NCI-H2029 treated with DMSO at 0.1 percent for 48 hours (cell line): Measurements from ENCODE around the gene PJA2.

ENCODE experiments used
- DNase-seq: peaks from one replicate; lab custom pipeline; 2025; lab: John Stamatoyannopoulos, UW

PJA2 gene

GRCh38 chr5:109408991-109409843, 557 bp downstream of the PJA2 start:
- DNase-seq, result peak; percentile 67

DNA sequence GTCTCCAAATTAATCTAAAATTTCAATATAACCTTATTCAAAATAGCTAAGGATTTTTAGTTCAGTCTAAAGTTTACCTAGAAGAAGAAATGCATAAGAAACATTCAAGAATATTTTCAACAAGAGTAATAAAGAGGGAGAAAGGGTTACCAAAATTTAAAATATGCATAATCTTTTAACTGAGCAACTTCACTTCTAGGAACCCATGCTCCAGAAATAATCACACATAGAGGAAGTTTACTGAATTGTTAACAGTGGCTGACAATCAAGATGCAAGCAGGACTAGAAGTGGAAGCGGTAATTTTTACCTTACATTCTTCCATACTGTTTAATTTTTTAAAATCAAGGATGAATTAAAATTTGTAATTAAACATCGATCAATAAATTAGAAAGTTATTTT, 1.9 kb downstream of the PJA2 start:
- DNase-seq, result no peak

- DNase-seq, result no peak
Measured at GRCh38 chr5:109406719-109407118, 3.1 kb downstream of the PJA2 start.

DNA sequence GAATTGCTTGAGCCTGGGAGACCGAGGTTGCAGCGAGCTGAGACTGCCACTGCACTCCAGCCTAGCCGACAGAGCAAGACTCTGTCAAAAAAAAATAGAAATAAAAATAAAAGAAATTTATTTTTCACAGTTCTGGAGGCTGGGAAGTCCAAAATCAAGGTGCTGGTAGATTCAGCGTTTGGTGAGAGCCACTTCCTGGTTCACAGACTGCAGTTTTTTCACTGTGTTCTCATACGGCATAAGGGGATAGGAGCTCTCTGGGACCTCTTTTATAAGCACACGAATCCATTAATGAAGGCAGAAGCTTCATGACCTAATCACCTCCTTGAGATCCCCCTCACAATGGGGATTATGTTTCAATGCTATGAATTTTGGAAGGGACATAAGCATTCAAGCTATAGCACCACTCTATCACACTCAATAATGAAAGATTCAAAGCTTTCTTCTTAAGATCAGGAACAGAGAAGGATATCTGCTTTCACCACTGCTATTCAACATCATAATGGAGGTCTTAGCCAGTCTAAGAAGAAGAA, 5.3 kb downstream of the PJA2 start:
- DNase-seq, result no peak

GRCh38 chr5:109403469-109403868, 6.3 kb downstream of the PJA2 start:
- no peak for DNase-seq

GRCh38 chr5:109399092-109399759, 10.5 kb downstream of the PJA2 start:
- no peak for DNase-seq

- DNase-seq, result no peak
Measured at GRCh38 chr5:109396965-109397364, 12.8 kb downstream of the PJA2 start.

- no peak for DNase-seq
Measured at GRCh38 chr5:109394806-109395205, 15.0 kb downstream of the PJA2 start.

GRCh38 chr5:109390188-109390587, 19.6 kb downstream of the PJA2 start:
- no peak for DNase-seq

GRCh38 chr5:109388407-109388806, 21.4 kb downstream of the PJA2 start:
- DNase-seq, result no peak

GRCh38 chr5:109387408-109387974, 22.3 kb downstream of the PJA2 start:
- DNase-seq, result no peak

DNA sequence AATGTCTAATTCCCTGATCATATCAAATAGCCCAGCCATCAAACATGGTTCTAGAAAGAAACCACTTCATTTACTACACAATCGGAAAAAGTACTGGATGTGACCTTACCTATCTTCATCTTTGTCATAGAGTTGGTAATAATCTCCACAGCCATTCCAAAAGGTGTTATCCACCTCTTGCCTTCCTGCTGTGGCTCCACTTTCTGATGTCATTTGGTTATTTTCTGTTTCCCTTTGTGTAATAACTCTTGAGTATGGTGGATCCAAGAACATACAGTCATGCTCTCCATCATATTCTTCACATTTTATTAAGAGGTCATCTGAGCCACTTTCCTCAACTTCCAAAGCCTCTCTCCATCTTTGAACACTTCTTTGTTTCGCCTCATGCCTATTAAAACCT, 31.7 kb downstream of the PJA2 start:
- DNase-seq, result no peak

GRCh38 chr5:109374625-109375024, 35.1 kb downstream of the PJA2 start:
- no peak for DNase-seq

- no peak for DNase-seq
Measured at GRCh38 chr5:109373932-109374331, 35.8 kb downstream of the PJA2 start.

GRCh38 chr5:109370343-109370742, 39.4 kb downstream of the PJA2 start:
- no peak for DNase-seq

- no peak for DNase-seq
Measured at GRCh38 chr5:109365653-109366052, 44.1 kb downstream of the PJA2 start.

- DNase-seq, result no peak
Measured at GRCh38 chr5:109364977-109365376, 44.8 kb downstream of the PJA2 start.

DNA sequence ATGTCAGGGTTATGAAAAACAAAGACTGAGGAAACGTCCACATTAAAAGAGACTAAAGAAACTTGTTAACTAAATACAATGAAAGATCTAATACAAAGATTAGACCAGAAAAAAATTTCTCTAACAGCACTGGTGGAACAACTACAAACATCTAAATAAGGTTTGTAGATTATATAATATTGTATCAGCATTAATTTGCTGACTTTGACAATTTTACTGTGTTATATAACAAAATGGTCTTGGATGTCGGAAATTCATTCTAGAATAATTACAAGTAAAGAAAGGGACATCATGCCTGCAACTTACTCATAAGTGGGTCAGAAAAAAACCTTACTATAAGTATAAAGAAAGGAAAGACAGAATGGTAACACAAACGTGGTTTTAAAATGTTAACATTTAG, 50.1 kb downstream of the PJA2 start:
- no peak for DNase-seq

DNA sequence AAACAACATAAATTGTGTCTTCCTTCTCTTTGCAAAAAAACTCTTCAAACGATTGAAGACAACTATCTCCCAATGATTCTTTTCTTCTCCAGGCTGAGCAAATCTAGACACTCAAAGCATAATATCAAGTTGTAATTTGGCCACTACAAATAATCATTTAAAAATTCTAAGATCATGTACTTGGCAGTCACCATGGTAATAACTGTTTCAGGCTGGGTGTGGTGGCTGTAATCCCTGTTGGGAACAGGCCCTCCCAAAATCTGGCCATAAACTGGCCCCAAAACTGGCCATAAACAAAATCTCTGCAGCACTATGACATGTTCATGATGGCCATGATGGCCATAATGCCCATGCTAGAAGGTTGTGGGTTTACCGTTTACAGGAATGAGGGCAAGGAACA, 52.0 kb downstream of the PJA2 start:
- DNase-seq, result no peak

DNA sequence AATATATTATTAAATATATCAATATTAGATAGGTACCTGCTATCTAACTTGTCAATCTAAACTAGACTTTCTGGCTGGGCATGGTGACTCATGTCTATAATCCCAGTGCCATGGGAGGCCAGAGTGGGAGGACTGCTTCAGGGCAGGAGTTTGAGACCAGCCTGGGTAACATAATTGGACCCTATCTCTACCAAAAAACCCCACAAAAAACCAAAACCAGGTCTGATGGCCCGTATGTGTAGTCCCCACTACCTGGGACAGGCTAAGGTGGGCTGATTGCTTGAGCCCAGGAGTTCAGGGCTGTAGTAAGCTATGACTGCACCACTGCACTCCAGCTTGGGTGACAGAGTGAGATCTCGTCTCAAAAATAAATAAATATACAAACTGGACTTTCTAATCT, 55.0 kb downstream of the PJA2 start:
- DNase-seq, result no peak

DNA sequence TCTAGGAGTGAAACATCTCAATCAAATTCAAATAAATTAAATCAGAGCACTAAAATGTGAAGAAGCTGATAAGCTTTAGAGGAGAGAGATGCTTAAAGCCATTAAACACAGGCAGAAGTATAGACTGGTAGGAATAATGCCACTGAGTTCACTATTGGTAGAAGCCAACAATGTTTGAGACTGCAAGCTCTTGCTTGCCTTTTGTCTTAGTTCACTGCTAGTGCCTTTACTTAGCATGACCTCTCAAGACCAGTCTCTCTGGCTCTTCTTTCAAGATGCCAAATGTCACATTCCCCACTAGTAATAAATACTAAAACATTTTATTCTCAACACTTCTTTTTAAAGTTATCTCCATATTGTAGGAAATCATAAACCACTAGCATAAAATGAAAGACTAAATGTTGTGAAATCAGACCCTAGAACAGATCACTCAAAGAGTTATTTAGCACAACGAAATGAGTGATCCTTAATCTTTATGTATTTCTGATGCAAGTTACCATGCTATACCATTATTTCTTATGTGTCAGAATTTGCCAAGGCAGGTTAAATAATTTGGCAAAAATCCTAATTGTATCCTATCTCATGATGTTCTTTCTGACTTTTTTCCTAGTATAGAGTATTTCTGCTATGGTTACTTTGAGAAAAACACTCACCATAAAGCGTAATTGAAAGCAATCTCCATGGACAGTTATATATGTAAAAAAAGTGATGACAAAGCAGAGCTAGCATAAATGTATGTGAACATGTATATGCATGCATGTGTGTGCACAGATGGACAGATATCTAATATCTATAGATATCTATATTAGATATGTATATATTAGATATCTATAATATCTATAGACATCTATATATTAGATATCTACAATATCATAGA, 57.5 kb downstream of the PJA2 start:
- no peak for DNase-seq
